Sigmoid colon (tissue), 4 donors: Measurements from ENCODE around the gene SLC5A7.

Source experiments
- POLR2A ChIP-seq, 2 donors: fragments of 450-650 bp; IDR thresholded peaks; one replicate each; pipeline ENCODE4 v1.6.1; 2016; ENCODE audit warnings: antibody characterized with exemption in 2 of 2, mild to moderate bottlenecking in 2 of 2, moderate library complexity in 2 of 2
- POLR2AphosphoS5 ChIP-seq, 4 donors: sonication (generic); formaldehyde crosslinking; IDR thresholded peaks; one replicate each; pipeline ENCODE4 v1.6.1; 2017; ENCODE audit warnings: antibody characterized with exemption in 4 of 4
- TF ChIP-seq, protein P1 (sequence below), 4 experiments: fragments of 450-650 bp in 3 of 4; fragments of 200-600 bp in 1 of 4; IDR thresholded peaks; one replicate each; pipeline ENCODE4 v1.5.1; 2016 to 2019; ENCODE audit warnings: antibody characterized with exemption in 4 of 4, mild to moderate bottlenecking in 3 of 4, moderate library complexity in 2 of 4

DNA sequence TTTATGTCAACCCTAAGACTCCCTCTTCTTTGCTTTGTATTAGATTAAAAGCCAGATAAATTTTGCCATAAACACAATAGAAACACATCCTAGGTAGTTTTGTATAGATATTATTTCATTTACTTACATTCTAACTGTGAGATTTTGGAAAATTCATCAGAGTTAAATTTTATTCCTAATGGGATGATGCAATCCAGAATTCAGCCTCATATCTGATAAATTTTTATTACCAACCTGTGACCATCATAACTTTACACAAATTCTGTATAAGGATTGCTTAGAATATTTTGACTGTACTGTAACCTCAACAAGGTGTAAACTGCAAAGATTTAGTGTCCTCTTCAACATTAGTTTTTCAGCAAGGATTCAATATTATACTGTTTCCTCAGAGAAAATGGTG is 4.4 kb downstream of the SLC5A7 start:
- TF ChIP-seq, protein P1, sequence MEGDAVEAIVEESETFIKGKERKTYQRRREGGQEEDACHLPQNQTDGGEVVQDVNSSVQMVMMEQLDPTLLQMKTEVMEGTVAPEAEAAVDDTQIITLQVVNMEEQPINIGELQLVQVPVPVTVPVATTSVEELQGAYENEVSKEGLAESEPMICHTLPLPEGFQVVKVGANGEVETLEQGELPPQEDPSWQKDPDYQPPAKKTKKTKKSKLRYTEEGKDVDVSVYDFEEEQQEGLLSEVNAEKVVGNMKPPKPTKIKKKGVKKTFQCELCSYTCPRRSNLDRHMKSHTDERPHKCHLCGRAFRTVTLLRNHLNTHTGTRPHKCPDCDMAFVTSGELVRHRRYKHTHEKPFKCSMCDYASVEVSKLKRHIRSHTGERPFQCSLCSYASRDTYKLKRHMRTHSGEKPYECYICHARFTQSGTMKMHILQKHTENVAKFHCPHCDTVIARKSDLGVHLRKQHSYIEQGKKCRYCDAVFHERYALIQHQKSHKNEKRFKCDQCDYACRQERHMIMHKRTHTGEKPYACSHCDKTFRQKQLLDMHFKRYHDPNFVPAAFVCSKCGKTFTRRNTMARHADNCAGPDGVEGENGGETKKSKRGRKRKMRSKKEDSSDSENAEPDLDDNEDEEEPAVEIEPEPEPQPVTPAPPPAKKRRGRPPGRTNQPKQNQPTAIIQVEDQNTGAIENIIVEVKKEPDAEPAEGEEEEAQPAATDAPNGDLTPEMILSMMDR (IDR thresholded peaks at IDR 0.05) = no peak
- TF ChIP-seq POLR2A (IDR thresholded peaks at IDR 0.05) = no peak
- TF ChIP-seq POLR2AphosphoS5 (IDR thresholded peaks at IDR 0.05) = no peak
